ENCODE data around the gene CCT2.

Gene CCT2

GRCh38 chr12:69569236-69569635 is 16.0 kb upstream of the CCT2 start:
- H3K4me1 ChIP-seq (ENCODE audit: control insufficient read depth, insufficient read depth, low read depth, low read length) = peaks cover 1% of the 10 kb centered on the region
- no peak overlapping the region for H3K14ac ChIP-seq (ENCODE audit: low read length in 2 of 2)
- no peak overlapping the region for H2BK120ac ChIP-seq (ENCODE audit: low read depth, low read length)
- no peak overlapping the region for H3K23ac ChIP-seq (ENCODE audit: low read length in 2 of 2)
- peaks cover 8% of the 10 kb centered on the region for H3K79me1 ChIP-seq (replicated peaks; ENCODE audit: low read length, poor library complexity, severe bottlenecking)
- no peak overlapping the region for H3K18ac ChIP-seq (ENCODE audit: low read depth in 1 of 2, low read length in 2 of 2)
- no peaks in the 10 kb centered on the region for H3K9me3 ChIP-seq (ENCODE audit: control insufficient read depth, low read length)
- H3K4me3 ChIP-seq (ENCODE audit: insufficient read depth in 1 of 2, low read depth in 1 of 2, low read length in 2 of 2) = no peak overlapping the region
- H3K4me2 ChIP-seq (ENCODE audit: low read length, poor library complexity, severe bottlenecking) = no peak overlapping the region
- no peak overlapping the region for H3K27ac ChIP-seq (ENCODE audit: low read length, poor library complexity, severe bottlenecking)
- H2BK5ac ChIP-seq (ENCODE audit: low read depth, low read length, poor library complexity, severe bottlenecking) = no peak overlapping the region
- H2AFZ ChIP-seq (ENCODE audit: low read depth, low read length) = no peak overlapping the region
- H4K8ac ChIP-seq (ENCODE audit: low read length) = no peak overlapping the region
- H3K36me3 ChIP-seq (ENCODE audit: control insufficient read depth in 1 of 2, insufficient read depth in 2 of 2, low read depth in 1 of 2, low read length in 2 of 2) = peaks cover 11 to 73% of the 10 kb centered on the region in 2 experiments
- WGBS = 87% methylated on average over 2 of the region's 4 CpGs
- no peak overlapping the region for H2BK12ac ChIP-seq (ENCODE audit: low read length in 2 of 2)
- no peak overlapping the region for H3K4ac ChIP-seq (ENCODE audit: low read depth in 1 of 2, low read length in 2 of 2)
- peak overlapping the region; percentile 41 for H3K9ac ChIP-seq (ENCODE audit: low read length)
- H2BK15ac ChIP-seq (ENCODE audit: low read depth, poor library complexity, severe bottlenecking) = no peak overlapping the region
- no peak overlapping the region for H2AK5ac ChIP-seq (ENCODE audit: low read length, severe bottlenecking)
- H4K91ac ChIP-seq (ENCODE audit: low read length) = no peak overlapping the region
- no peaks in the 10 kb centered on the region for H3K27me3 ChIP-seq (ENCODE audit: control insufficient read depth in 1 of 2, insufficient read depth in 1 of 2, low read length in 2 of 2)
- no peak for DNase-seq

- WGBS = 91% methylated on average over 8 of the region's 10 CpGs
- Histone ChIP-seq H2BK120ac (ENCODE audit: low read depth, low read length) (no peak overlapping the region), H3K4ac (ENCODE audit: low read depth in 1 of 2, low read length in 2 of 2) (no peak overlapping the region), H3K79me1 (replicated peaks; ENCODE audit: low read length, poor library complexity, severe bottlenecking) (peaks cover 10% of the 10 kb centered on the region), H2AK5ac (ENCODE audit: low read length, severe bottlenecking) (no peak overlapping the region), H4K8ac (ENCODE audit: low read length) (no peak overlapping the region), H3K9me3 (ENCODE audit: control insufficient read depth, low read length) (no peaks in the 10 kb centered on the region), H3K4me1 (ENCODE audit: control insufficient read depth, insufficient read depth, low read depth, low read length) (peaks cover 1% of the 10 kb centered on the region), H2BK5ac (ENCODE audit: low read depth, low read length, poor library complexity, severe bottlenecking) (no peak overlapping the region), H2BK15ac (ENCODE audit: low read depth, poor library complexity, severe bottlenecking) (no peak overlapping the region), H3K14ac (ENCODE audit: low read length in 2 of 2) (no peak overlapping the region), H4K91ac (ENCODE audit: low read length) (no peak overlapping the region), H3K27ac (ENCODE audit: low read length, poor library complexity, severe bottlenecking) (peak overlapping the region; percentile 5), H3K36me3 (ENCODE audit: control insufficient read depth in 1 of 2, insufficient read depth in 2 of 2, low read depth in 1 of 2, low read length in 2 of 2) (peaks cover 13 to 74% of the 10 kb centered on the region in 2 experiments), H3K27me3 (ENCODE audit: control insufficient read depth in 1 of 2, insufficient read depth in 1 of 2, low read length in 2 of 2) (no peaks in the 10 kb centered on the region), H3K18ac (ENCODE audit: low read depth in 1 of 2, low read length in 2 of 2) (no peak overlapping the region), H3K4me2 (ENCODE audit: low read length, poor library complexity, severe bottlenecking) (no peak overlapping the region), H2AFZ (ENCODE audit: low read depth, low read length) (no peak overlapping the region), H3K23ac (ENCODE audit: low read length in 2 of 2) (no peak overlapping the region), H2BK12ac (ENCODE audit: low read length in 2 of 2) (no peak overlapping the region), H3K9ac (ENCODE audit: low read length) (peak overlapping the region; percentile 3), H3K4me3 (ENCODE audit: insufficient read depth in 1 of 2, low read depth in 1 of 2, low read length in 2 of 2) (no peak overlapping the region)
- no peak for DNase-seq
These were observed 15.2 kb upstream of the CCT2 start for GRCh38 chr12:69570000-69570516.

- Histone ChIP-seq H3K9me3 (ENCODE audit: control insufficient read depth, low read length) (no peaks in the 10 kb centered on the region), H4K91ac (ENCODE audit: low read length) (no peak overlapping the region), H3K18ac (ENCODE audit: low read depth in 1 of 2, low read length in 2 of 2) (no peak overlapping the region), H3K27me3 (ENCODE audit: control insufficient read depth in 1 of 2, insufficient read depth in 1 of 2, low read length in 2 of 2) (no peaks in the 10 kb centered on the region), H2BK15ac (ENCODE audit: low read depth, poor library complexity, severe bottlenecking) (no peak overlapping the region), H3K4me2 (ENCODE audit: low read length, poor library complexity, severe bottlenecking) (no peak overlapping the region), H3K4ac (ENCODE audit: low read depth in 1 of 2, low read length in 2 of 2) (no peak overlapping the region), H2BK5ac (ENCODE audit: low read depth, low read length, poor library complexity, severe bottlenecking) (no peak overlapping the region), H3K4me1 (ENCODE audit: control insufficient read depth, insufficient read depth, low read depth, low read length) (peaks cover 1% of the 10 kb centered on the region), H3K14ac (ENCODE audit: low read length in 2 of 2) (no peak overlapping the region), H2BK12ac (ENCODE audit: low read length in 2 of 2) (no peak overlapping the region), H3K36me3 (ENCODE audit: control insufficient read depth in 1 of 2, insufficient read depth in 2 of 2, low read depth in 1 of 2, low read length in 2 of 2) (peaks cover 13 to 76% of the 10 kb centered on the region in 2 experiments), H3K27ac (ENCODE audit: low read length, poor library complexity, severe bottlenecking) (no peak overlapping the region), H4K8ac (ENCODE audit: low read length) (no peak overlapping the region), H3K9ac (ENCODE audit: low read length) (no peak overlapping the region), H2BK120ac (ENCODE audit: low read depth, low read length) (no peak overlapping the region), H3K23ac (ENCODE audit: low read length in 2 of 2) (no peak overlapping the region), H2AK5ac (ENCODE audit: low read length, severe bottlenecking) (no peak overlapping the region), H3K79me1 (replicated peaks; ENCODE audit: low read length, poor library complexity, severe bottlenecking) (peaks cover 10% of the 10 kb centered on the region), H2AFZ (ENCODE audit: low read depth, low read length) (no peak overlapping the region), H3K4me3 (ENCODE audit: insufficient read depth in 1 of 2, low read depth in 1 of 2, low read length in 2 of 2) (no peak overlapping the region)
- DNase-seq = peak; percentile 74
- WGBS = 50% methylated on average over 4 of the region's 6 CpGs
These were observed 14.5 kb upstream of the CCT2 start for GRCh38 chr12:69570545-69571399.

GRCh38 chr12:69575346-69575745 is 9.9 kb upstream of the CCT2 start:
- no peaks in the 10 kb centered on the region for H3K27me3 ChIP-seq (ENCODE audit: control insufficient read depth in 1 of 2, insufficient read depth in 1 of 2, low read length in 2 of 2)
- no peak overlapping the region for H3K4me2 ChIP-seq (ENCODE audit: low read length, poor library complexity, severe bottlenecking)
- no peak overlapping the region for H3K18ac ChIP-seq (ENCODE audit: low read depth in 1 of 2, low read length in 2 of 2)
- H3K36me3 ChIP-seq (ENCODE audit: control insufficient read depth in 1 of 2, insufficient read depth in 2 of 2, low read depth in 1 of 2, low read length in 2 of 2) = peaks cover 15 to 65% of the 10 kb centered on the region in 2 experiments
- H3K4me3 ChIP-seq (ENCODE audit: insufficient read depth in 1 of 2, low read depth in 1 of 2, low read length in 2 of 2) = no peak overlapping the region
- no peak overlapping the region for H4K8ac ChIP-seq (ENCODE audit: low read length)
- H3K23ac ChIP-seq (ENCODE audit: low read length in 2 of 2) = no peak overlapping the region
- no peak overlapping the region for H2BK120ac ChIP-seq (ENCODE audit: low read depth, low read length)
- H3K27ac ChIP-seq (ENCODE audit: low read length, poor library complexity, severe bottlenecking) = no peak overlapping the region
- no peak overlapping the region for H2AK5ac ChIP-seq (ENCODE audit: low read length, severe bottlenecking)
- no peak for DNase-seq
- 100% methylated on average over 2 of the region's 3 CpGs for WGBS
- H3K4me1 ChIP-seq (ENCODE audit: control insufficient read depth, insufficient read depth, low read depth, low read length) = no peaks in the 10 kb centered on the region
- no peak overlapping the region for H3K4ac ChIP-seq (ENCODE audit: low read depth in 1 of 2, low read length in 2 of 2)
- no peak overlapping the region for H2BK5ac ChIP-seq (ENCODE audit: low read depth, low read length, poor library complexity, severe bottlenecking)
- H3K79me1 ChIP-seq (replicated peaks; ENCODE audit: low read length, poor library complexity, severe bottlenecking) = peaks cover 7% of the 10 kb centered on the region
- no peaks in the 10 kb centered on the region for H3K9me3 ChIP-seq (ENCODE audit: control insufficient read depth, low read length)
- no peak overlapping the region for H3K14ac ChIP-seq (ENCODE audit: low read length in 2 of 2)
- no peak overlapping the region for H3K9ac ChIP-seq (ENCODE audit: low read length)
- H4K91ac ChIP-seq (ENCODE audit: low read length) = no peak overlapping the region
- H2AFZ ChIP-seq (ENCODE audit: low read depth, low read length) = no peak overlapping the region
- no peak overlapping the region for H2BK15ac ChIP-seq (ENCODE audit: low read depth, poor library complexity, severe bottlenecking)
- no peak overlapping the region for H2BK12ac ChIP-seq (ENCODE audit: low read length in 2 of 2)
